Neuronal stem cell (in vitro differentiated cells): ENCODE data around the gene PRKD1.

Source experiments
- DNase-seq: peaks from one replicate; pipeline ENCODE4 v3.0.0-alpha.2; 2013; ENCODE audit warnings: low spot score
- H2AFZ ChIP-seq: one replicate; pipeline ENCODE4 v1.6.1; 2013; ENCODE audit warnings: mild to moderate bottlenecking, low read length, inconsistent platforms
- H2AK5ac ChIP-seq: 2 replicates; pipeline ENCODE4 v1.6.1; 2013; ENCODE audit warnings: low read depth, mild to moderate bottlenecking, inconsistent platforms, low read length, moderate library complexity, mixed read lengths
- H2BK120ac ChIP-seq: 2 replicates; pipeline ENCODE4 v1.6.1; 2013; ENCODE audit warnings: low read depth, mild to moderate bottlenecking, inconsistent platforms, low read length, moderate library complexity, mixed read lengths
- H2BK12ac ChIP-seq: one replicate; pipeline ENCODE4 v1.6.1; 2013; ENCODE audit warnings: low read length, inconsistent platforms
- H2BK15ac ChIP-seq: 2 replicates; pipeline ENCODE4 v1.6.1; 2013; ENCODE audit warnings: mild to moderate bottlenecking, low read length, inconsistent platforms, mixed read lengths
- H2BK5ac ChIP-seq: one replicate; pipeline ENCODE4 v1.6.1; 2013; ENCODE audit warnings: inconsistent platforms, mild to moderate bottlenecking, low read length, moderate library complexity
- H3K14ac ChIP-seq: one replicate; pipeline ENCODE4 v1.6.1; 2013; ENCODE audit warnings: low read length, inconsistent platforms
- H3K18ac ChIP-seq: 2 replicates; pipeline ENCODE4 v1.6.1; 2013; ENCODE audit warnings: low read length, inconsistent platforms
- H3K23ac ChIP-seq: 2 replicates; pipeline ENCODE4 v1.6.1; 2013; ENCODE audit warnings: low read depth, mild to moderate bottlenecking, mixed read lengths, low read length, inconsistent platforms; ENCODE audit not compliant: poor library complexity
- H3K27ac ChIP-seq: replicated peaks from 3 replicates; pipeline ENCODE4 v1.5.1; 2013; ENCODE audit warnings: low read length, inconsistent platforms
- H3K27me3 ChIP-seq, 3 experiments: 2 replicates each; pipeline ENCODE4 v1.6.1; 2013; ENCODE audit warnings: low read length in 3 of 3, mild to moderate bottlenecking in 2 of 3, inconsistent platforms in 1 of 3, low read depth in 1 of 3, mixed read lengths in 1 of 3, moderate library complexity in 1 of 3; ENCODE audit not compliant: control insufficient read depth in 3 of 3, insufficient read depth in 3 of 3
- H3K36me3 ChIP-seq, 2 donors: replicated peaks in 1 of 2; 2 replicates each; pipeline ENCODE4 v1.6.1; 2013; ENCODE audit warnings: low read length in 2 of 2; ENCODE audit not compliant: control insufficient read depth in 2 of 2, insufficient read depth in 2 of 2
- H3K4ac ChIP-seq: 2 replicates; pipeline ENCODE4 v1.6.1; 2013; ENCODE audit warnings: inconsistent platforms, mild to moderate bottlenecking, low read length, moderate library complexity
- H3K4me1 ChIP-seq, 2 donors: 1 replicate in 1 of 2; 2 replicates in 1 of 2; pipeline ENCODE4 v1.6.1; 2013; ENCODE audit warnings: low read length in 2 of 2, low read depth in 1 of 2; ENCODE audit not compliant: control insufficient read depth in 2 of 2, insufficient read depth in 1 of 2
- H3K4me2 ChIP-seq: one replicate; pipeline ENCODE4 v1.6.1; 2013; ENCODE audit warnings: mild to moderate bottlenecking, low read length, inconsistent platforms; ENCODE audit not compliant: insufficient read depth, poor library complexity, severe bottlenecking
- H3K4me3 ChIP-seq, 2 donors: 2 replicates each; pipeline ENCODE4 v1.5.1; 2013; ENCODE audit warnings: low read length in 2 of 2, mild to moderate bottlenecking in 2 of 2, inconsistent platforms in 1 of 2, moderate library complexity in 1 of 2
- H3K79me1 ChIP-seq: one replicate; pipeline ENCODE4 v1.6.1; 2013; ENCODE audit warnings: low read depth, mild to moderate bottlenecking, inconsistent platforms, low read length, moderate library complexity
- H3K9ac ChIP-seq: one replicate; pipeline ENCODE4 v1.6.1; 2013; ENCODE audit warnings: mild to moderate bottlenecking, low read depth, low read length, inconsistent platforms; ENCODE audit not compliant: poor library complexity
- H3K9me3 ChIP-seq, 2 donors: replicated peaks in 1 of 2; 2 replicates each; pipeline versions ENCODE3 to v1.6.1; 2013; ENCODE audit warnings: low read length in 2 of 2, mild to moderate bottlenecking in 2 of 2, inconsistent platforms in 1 of 2, low read depth in 1 of 2, mixed read lengths in 1 of 2, moderate library complexity in 1 of 2; ENCODE audit not compliant: control insufficient read depth in 2 of 2, insufficient read depth in 1 of 2
- H4K8ac ChIP-seq: one replicate; pipeline ENCODE4 v1.6.1; 2013; ENCODE audit warnings: low read depth, mild to moderate bottlenecking, inconsistent platforms, low read length, moderate library complexity
- H4K91ac ChIP-seq: one replicate; pipeline ENCODE4 v1.6.1; 2013; ENCODE audit warnings: low read length, low read depth, mild to moderate bottlenecking, inconsistent platforms; ENCODE audit not compliant: poor library complexity
- WGBS, 2 donors: extraction: QIAGEN DNeasy Blood & Tissue Kit; methylation state at CpG; one replicate each; pipeline ENCODE4 v1.1.7; 2013; ENCODE audit warnings: missing lambda C conversion rate in 2 of 2, mixed read lengths in 1 of 2; ENCODE audit not compliant: insufficient read length in 2 of 2, insufficient replicate concordance in 1 of 2; ENCODE audit errors: extremely low coverage in 2 of 2; 5-methylcytosine and 5-hydroxymethylcytosine counted together

Gene PRKD1

GRCh38 chr14:29754134-29754533 lies 173.5 kb downstream of the PRKD1 start:
- H3K27ac ChIP-seq, result no peak overlapping the region
- H3K9me3 ChIP-seq, result no peaks in the 10 kb centered on the region
- no peaks in the 10 kb centered on the region for H3K36me3 ChIP-seq
- no peaks in the 10 kb centered on the region for H3K79me1 ChIP-seq
- H2BK12ac ChIP-seq, result no peak overlapping the region
- no peak overlapping the region for H2AFZ ChIP-seq
- H2BK120ac ChIP-seq, result no peak overlapping the region
- no peak overlapping the region for H4K8ac ChIP-seq
- H3K9ac ChIP-seq, result no peak overlapping the region
- no peak overlapping the region for H3K18ac ChIP-seq
- no peak overlapping the region for H2BK15ac ChIP-seq
- no peak overlapping the region for H2BK5ac ChIP-seq
- no peak overlapping the region for H3K4ac ChIP-seq
- DNase-seq, result no peak
- WGBS, 2 donors, result no CpG with 5 or more reads among the region's 1 CpG
- H4K91ac ChIP-seq, result no peak overlapping the region
- no peak overlapping the region for H3K4me3 ChIP-seq
- H3K27me3 ChIP-seq, result no peaks in the 10 kb centered on the region
- H2AK5ac ChIP-seq, result no peak overlapping the region
- no peak overlapping the region for H3K4me2 ChIP-seq
- H3K14ac ChIP-seq, result no peak overlapping the region
- no peaks in the 10 kb centered on the region for H3K4me1 ChIP-seq
- H3K23ac ChIP-seq, result no peak overlapping the region

- no peak for DNase-seq
- WGBS, 2 donors, result no CpG with 5 or more reads among the region's 3 CpGs
Measured at GRCh38 chr14:29752221-29752923, 175.3 kb downstream of the PRKD1 start.

DNA sequence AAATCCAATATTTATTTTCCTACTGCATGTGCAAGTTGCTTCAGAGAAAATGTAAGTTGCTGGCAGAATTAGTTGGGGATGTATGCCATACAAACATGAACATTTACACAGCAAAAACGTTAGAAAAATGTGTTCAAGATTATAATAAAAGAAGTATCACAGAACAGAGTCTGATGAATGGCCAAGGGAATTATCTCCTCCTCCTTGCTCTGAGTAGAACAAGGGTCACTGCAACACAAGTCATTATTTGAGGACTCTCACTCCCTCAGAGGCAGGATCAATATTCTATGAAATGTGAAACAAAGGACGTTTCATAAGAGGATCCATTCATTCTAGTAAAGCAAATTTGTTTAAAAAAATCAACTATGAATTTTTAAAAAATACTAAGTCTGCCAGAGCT lies 177.8 kb downstream of the PRKD1 start:
- Histone ChIP-seq H3K36me3 (no peaks in the 10 kb centered on the region), H3K4me3 (no peak overlapping the region), H2BK120ac (no peak overlapping the region), H3K14ac (no peak overlapping the region), H3K79me1 (no peaks in the 10 kb centered on the region), H3K27ac (no peak overlapping the region), H3K9me3 (no peaks in the 10 kb centered on the region), H4K8ac (no peak overlapping the region), H4K91ac (no peak overlapping the region), H3K18ac (no peak overlapping the region), H3K27me3 (no peaks in the 10 kb centered on the region), H2BK12ac (no peak overlapping the region), H2BK5ac (no peak overlapping the region), H2AFZ (no peak overlapping the region), H2AK5ac (no peak overlapping the region), H3K9ac (no peak overlapping the region), H3K4me2 (no peak overlapping the region), H3K23ac (no peak overlapping the region), H3K4me1 (no peaks in the 10 kb centered on the region), H2BK15ac (no peak overlapping the region), H3K4ac (no peak overlapping the region)
- WGBS, 2 donors, result no CpG with 5 or more reads among the region's 2 CpGs
- no peak for DNase-seq

More at GRCh38 chr14:29752221-29752923, 175.3 kb downstream of the PRKD1 start:
- Histone ChIP-seq H2AFZ (no peak overlapping the region), H3K4me3 (no peak overlapping the region), H4K91ac (no peak overlapping the region), H3K9ac (no peak overlapping the region), H3K9me3 (no peaks in the 10 kb centered on the region), H2BK5ac (no peak overlapping the region), H3K4me2 (no peak overlapping the region), H3K36me3 (no peaks in the 10 kb centered on the region), H3K18ac (no peak overlapping the region), H2BK120ac (no peak overlapping the region), H3K27ac (no peak overlapping the region), H3K27me3 (no peaks in the 10 kb centered on the region), H3K23ac (no peak overlapping the region), H3K14ac (no peak overlapping the region), H4K8ac (no peak overlapping the region), H2BK12ac (no peak overlapping the region), H3K4ac (no peak overlapping the region), H2BK15ac (no peak overlapping the region), H3K79me1 (no peaks in the 10 kb centered on the region), H3K4me1 (no peaks in the 10 kb centered on the region), H2AK5ac (no peak overlapping the region)

- H4K91ac ChIP-seq, result no peak overlapping the region
- no peak overlapping the region for H3K18ac ChIP-seq
- no peak overlapping the region for H3K14ac ChIP-seq
- no peak overlapping the region for H2BK120ac ChIP-seq
- H3K27me3 ChIP-seq, result no peaks in the 10 kb centered on the region
- no peak overlapping the region for H2BK12ac ChIP-seq
- no peaks in the 10 kb centered on the region for H3K9me3 ChIP-seq
- no peak overlapping the region for H3K4me2 ChIP-seq
- no peak overlapping the region for H3K4ac ChIP-seq
- no peaks in the 10 kb centered on the region for H3K4me1 ChIP-seq
- no peaks in the 10 kb centered on the region for H3K79me1 ChIP-seq
- no peak overlapping the region for H4K8ac ChIP-seq
- H2BK15ac ChIP-seq, result no peak overlapping the region
- DNase-seq, result no peak
- no peak overlapping the region for H3K23ac ChIP-seq
- H2BK5ac ChIP-seq, result no peak overlapping the region
- no CpG with 5 or more reads among the region's 3 CpGs for WGBS, 2 donors
- no peak overlapping the region for H2AK5ac ChIP-seq
- H3K27ac ChIP-seq, result no peak overlapping the region
- H3K4me3 ChIP-seq, result no peak overlapping the region
- H3K36me3 ChIP-seq, result no peaks in the 10 kb centered on the region
- no peak overlapping the region for H3K9ac ChIP-seq
- H2AFZ ChIP-seq, result no peak overlapping the region
Measured at GRCh38 chr14:29749327-29749726, 178.3 kb downstream of the PRKD1 start.
